ENCODE data around the gene SHANK2.

SHANK2 gene

GRCh38 chr11:71279916-71280645 lies 27.7 kb upstream of the SHANK2 start:
- no peaks in the 10 kb centered on the region for H3K4me1 ChIP-seq (ENCODE audit: low read length)

GRCh38 chr11:71272161-71272560 lies 19.8 kb upstream of the SHANK2 start:
- no peak overlapping the region for H3K4me3 ChIP-seq (ENCODE audit: low read length)
- H4K20me1 ChIP-seq (ENCODE audit: insufficient read depth, low read length): no peaks in the 10 kb centered on the region
- no peak overlapping the region for H3K4me2 ChIP-seq (ENCODE audit: low read depth, low read length)
- no peak for DNase-seq
- no peaks in the 10 kb centered on the region for H3K9me2 ChIP-seq (replicated peaks; ENCODE audit: insufficient read depth, low read length)
- H3F3A ChIP-seq (ENCODE audit: insufficient read depth, low read length): no peaks in the 10 kb centered on the region
- H3K36me3 ChIP-seq (replicated peaks; ENCODE audit: insufficient read depth, low read length): no peaks in the 10 kb centered on the region
- H3K9me3 ChIP-seq (replicated peaks; ENCODE audit: insufficient read depth, low read length): no peaks in the 10 kb centered on the region
- no peak overlapping the region for H3K9ac ChIP-seq (ENCODE audit: low read length)
- H2AFZ ChIP-seq (ENCODE audit: low read length): no peak overlapping the region
- H3K27ac ChIP-seq (ENCODE audit: low read length): no peak overlapping the region
- no peaks in the 10 kb centered on the region for H3K79me2 ChIP-seq (ENCODE audit: low read length)
- H3K4me1 ChIP-seq (ENCODE audit: low read length): no peaks in the 10 kb centered on the region
- H3K27me3 ChIP-seq (replicated peaks; ENCODE audit: insufficient read depth, low read length): peaks cover 86% of the 10 kb centered on the region
- no peak for TF ChIP-seq CTCF (IDR thresholded peaks at IDR 0.05; ENCODE audit: low read length)
- no peak for TF ChIP-seq EZH2phosphoT487 (IDR thresholded peaks at IDR 0.05; ENCODE audit: low read length)
- TF ChIP-seq EZH2 (optimal IDR thresholded peaks at IDR 0.05; ENCODE audit: low read depth, low read length): no peak

More at GRCh38 chr11:71279916-71280645, 27.7 kb upstream of the SHANK2 start:
- no peaks in the 10 kb centered on the region for H3F3A ChIP-seq (ENCODE audit: insufficient read depth, low read length)
- no peaks in the 10 kb centered on the region for H4K20me1 ChIP-seq (ENCODE audit: insufficient read depth, low read length)
- H3K4me3 ChIP-seq (ENCODE audit: low read length): no peak overlapping the region
- peaks cover 97% of the 10 kb centered on the region for H3K27me3 ChIP-seq (replicated peaks; ENCODE audit: insufficient read depth, low read length)
- no peak for TF ChIP-seq CTCF (IDR thresholded peaks at IDR 0.05; ENCODE audit: low read length)
- TF ChIP-seq EZH2phosphoT487 (IDR thresholded peaks at IDR 0.05; ENCODE audit: low read length): no peak
- TF ChIP-seq EZH2 (optimal IDR thresholded peaks at IDR 0.05; ENCODE audit: low read depth, low read length): no peak
- H3K4me2 ChIP-seq (ENCODE audit: low read depth, low read length): no peak overlapping the region
- no peak overlapping the region for H3K27ac ChIP-seq (ENCODE audit: low read length)
- no peak for DNase-seq
- H2AFZ ChIP-seq (ENCODE audit: low read length): no peak overlapping the region
- H3K9ac ChIP-seq (ENCODE audit: low read length): no peak overlapping the region
- H3K9me2 ChIP-seq (replicated peaks; ENCODE audit: insufficient read depth, low read length): no peaks in the 10 kb centered on the region
- no peaks in the 10 kb centered on the region for H3K9me3 ChIP-seq (replicated peaks; ENCODE audit: insufficient read depth, low read length)
- no peaks in the 10 kb centered on the region for H3K36me3 ChIP-seq (replicated peaks; ENCODE audit: insufficient read depth, low read length)
- H3K79me2 ChIP-seq (ENCODE audit: low read length): no peaks in the 10 kb centered on the region

GRCh38 chr11:71269603-71270511 lies 17.5 kb upstream of the SHANK2 start:
- Histone ChIP-seq H3K9ac (ENCODE audit: low read length) (no peak overlapping the region), H3K9me2 (replicated peaks; ENCODE audit: insufficient read depth, low read length) (no peaks in the 10 kb centered on the region), H3K4me1 (ENCODE audit: low read length) (no peaks in the 10 kb centered on the region), H3K79me2 (ENCODE audit: low read length) (no peaks in the 10 kb centered on the region), H3K4me2 (ENCODE audit: low read depth, low read length) (no peak overlapping the region), H4K20me1 (ENCODE audit: insufficient read depth, low read length) (no peaks in the 10 kb centered on the region), H3F3A (ENCODE audit: insufficient read depth, low read length) (no peaks in the 10 kb centered on the region), H3K9me3 (replicated peaks; ENCODE audit: insufficient read depth, low read length) (no peaks in the 10 kb centered on the region), H3K36me3 (replicated peaks; ENCODE audit: insufficient read depth, low read length) (no peaks in the 10 kb centered on the region), H3K27me3 (replicated peaks; ENCODE audit: insufficient read depth, low read length) (peaks cover 90% of the 10 kb centered on the region), H3K4me3 (ENCODE audit: low read length) (no peak overlapping the region), H2AFZ (ENCODE audit: low read length) (no peak overlapping the region), H3K27ac (ENCODE audit: low read length) (no peak overlapping the region)
- no peak for TF ChIP-seq CTCF (IDR thresholded peaks at IDR 0.05; ENCODE audit: low read length)
- no peak for TF ChIP-seq EZH2phosphoT487 (IDR thresholded peaks at IDR 0.05; ENCODE audit: low read length)
- TF ChIP-seq EZH2 (optimal IDR thresholded peaks at IDR 0.05; ENCODE audit: low read depth, low read length): no peak
- no peak for DNase-seq

Data from MM.1S (cell line).